Endothelial cell (in vitro differentiated cells): ENCODE measurements around the gene ANKDD1B. TPM values are rescaled to one million over a fixed set of nuclear protein-coding genes. Genes with fewer than 3 reads are reported as not detected.

ENCODE experiments used
- DNase-seq: peaks from one replicate; pipeline ENCODE4 v3.0.0; 2021; ENCODE audit warnings: low spot score
- H3K27ac Mint-ChIP-seq: one replicate; pipeline ENCODE4 v1.8.0; 2021; ENCODE audit warnings: mixed read lengths, inconsistent platforms; ENCODE audit not compliant: unreplicated experiment
- H3K27me3 Mint-ChIP-seq: one replicate; pipeline ENCODE4 v1.8.0; 2021; ENCODE audit warnings: mild to moderate bottlenecking, moderate library complexity, mixed read lengths, inconsistent platforms; ENCODE audit not compliant: unreplicated experiment
- H3K36me3 Mint-ChIP-seq: one replicate; pipeline ENCODE4 v1.8.0; 2021; ENCODE audit warnings: mild to moderate bottlenecking, low read depth, mixed read lengths, inconsistent platforms; ENCODE audit not compliant: unreplicated experiment
- H3K4me1 Mint-ChIP-seq: one replicate; pipeline ENCODE4 v1.8.0; 2021; ENCODE audit warnings: mild to moderate bottlenecking, mixed read lengths, inconsistent platforms; ENCODE audit not compliant: unreplicated experiment
- H3K4me3 Mint-ChIP-seq: one replicate; pipeline ENCODE4 v1.8.0; 2021; ENCODE audit warnings: mild to moderate bottlenecking, mixed read lengths, inconsistent platforms; ENCODE audit not compliant: unreplicated experiment
- H3K9me3 Mint-ChIP-seq: one replicate; pipeline ENCODE4 v1.8.0; 2021; ENCODE audit warnings: mixed read lengths, inconsistent platforms; ENCODE audit not compliant: unreplicated experiment
- CTCF ChIP-seq: fragments of 200-600 bp; sonication (generic); IDR thresholded peaks from one replicate; pipeline ENCODE4 v1.5.0; 2021; ENCODE audit warnings: antibody characterized with exemption; ENCODE audit not compliant: unreplicated experiment
- total RNA-seq: library from RNA; stranded (reverse); fragmentation: NEBNext Ultra II Directional; extraction: Animal tissue kit (Norgen Biotek cat#: 25700); gene quantifications from one replicate; pipeline ENCODE4 v1.2.1, GENCODE V29; 2021; ENCODE audit not compliant: unreplicated experiment

The ANKDD1B gene
- total RNA-seq, 1 donor from 2014 or later = 0.31 TPM

GRCh38 chr5:75716715-75717081 is 105.4 kb downstream of the ANKDD1B start:
- peaks cover 4% of the 10 kb centered on the region for H3K36me3 Mint-ChIP-seq
- H3K27ac Mint-ChIP-seq = peak overlapping the region; percentile 96
- H3K4me3 Mint-ChIP-seq = peak overlapping the region; percentile 98
- DNase-seq = no peak
- H3K27me3 Mint-ChIP-seq = peaks cover 2% of the 10 kb centered on the region
- H3K4me1 Mint-ChIP-seq = peaks cover 11% of the 10 kb centered on the region
- no peaks in the 10 kb centered on the region for H3K9me3 Mint-ChIP-seq
- TF ChIP-seq CTCF = no peak

DNA sequence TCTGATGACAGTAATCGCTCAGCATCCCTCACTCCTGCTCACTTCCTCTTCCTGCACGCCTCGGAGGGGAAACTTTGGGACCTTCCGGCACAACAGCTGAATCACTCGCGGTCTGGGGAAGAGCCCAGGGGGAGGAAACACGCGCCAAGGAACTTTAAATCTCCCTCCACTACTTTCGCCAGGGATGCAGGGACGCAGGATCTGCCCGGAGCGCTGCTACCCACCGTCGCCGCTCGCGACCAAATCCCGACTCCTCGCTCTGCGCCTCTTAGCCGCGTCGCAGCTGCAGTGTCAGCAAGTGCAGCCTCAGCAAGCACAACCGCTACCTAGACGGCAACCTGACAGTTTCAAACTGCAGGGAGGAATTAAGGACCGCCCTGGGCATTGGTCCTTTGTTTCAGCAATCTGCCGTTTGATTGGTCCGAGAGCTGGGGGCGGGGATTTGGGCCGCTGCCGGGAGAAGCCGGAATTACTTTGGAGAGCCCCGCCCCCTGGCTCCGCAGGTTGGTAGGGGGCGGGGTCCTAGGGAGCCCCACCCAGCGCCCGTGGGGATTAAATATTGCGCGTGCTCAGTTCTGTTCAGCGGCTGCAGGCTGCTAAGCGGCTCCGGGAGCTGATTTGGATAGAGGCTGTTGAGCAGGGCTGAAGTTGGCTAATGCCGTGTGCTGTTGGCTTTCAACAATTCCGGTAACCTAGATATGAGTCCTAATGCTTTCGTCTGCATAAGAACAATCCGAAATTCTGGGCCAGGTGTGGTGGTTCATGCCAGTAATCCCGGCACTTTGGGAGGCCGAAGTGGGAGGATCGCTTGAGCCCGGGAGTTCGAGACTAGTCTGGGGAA is 106.0 kb downstream of the ANKDD1B start, which contains the start of gene POC5:
Gene POC5, minus strand, starts transcription at position 356 of the 841 bp plus-strand sequence. CDS start 4,500 bp downstream, outside the sequence.
- Mint-ChIP-seq H3K36me3 (peaks cover 4% of the 10 kb centered on the region), H3K27ac (peak within 1 kb of the TSS; percentile 96), H3K4me1 (peaks cover 11% of the 10 kb centered on the region), H3K27me3 (peaks cover 2% of the 10 kb centered on the region), H3K4me3 (peak within 1 kb of the TSS; percentile 98), H3K9me3 (no peaks in the 10 kb centered on the region)
- no peak for TF ChIP-seq CTCF
- peak; percentile 98 for DNase-seq

GRCh38 chr5:75720882-75721281 is 109.6 kb downstream of the ANKDD1B start:
- no peak overlapping the region for H3K27ac Mint-ChIP-seq
- no peaks in the 10 kb centered on the region for H3K27me3 Mint-ChIP-seq
- no peak for TF ChIP-seq CTCF
- no peak for DNase-seq
- peaks cover 5% of the 10 kb centered on the region for H3K4me1 Mint-ChIP-seq
- H3K9me3 Mint-ChIP-seq = no peaks in the 10 kb centered on the region
- no peaks in the 10 kb centered on the region for H3K36me3 Mint-ChIP-seq
- no peak overlapping the region for H3K4me3 Mint-ChIP-seq

Other genes with a start within 250 kb of the ANKDD1B start
- gene CERT1, start 99.8 kb upstream of the ANKDD1B start, total RNA-seq = 46.8 TPM
- gene POLK, start 99.6 kb upstream of the ANKDD1B start, total RNA-seq = 19.3 TPM
- 9.5 TPM for gene POC5, start 106.0 kb downstream of the ANKDD1B start, total RNA-seq